Panc1 (cell line): ENCODE data around the gene C16orf74. TPM values are rescaled to one million over a fixed set of nuclear protein-coding genes. Genes with fewer than 3 reads are reported as not detected.

ENCODE experiments used
- ATAC-seq: fragments of 200-7000 bp; cut with Tn5 transposase; 2 replicates; pipeline ENCODE4 v1.9.1; 2020; ENCODE audit warnings: mild to moderate bottlenecking, moderate library complexity
- BruUV-seq: library from RNA; stranded (reverse); fragments of 400-500 nt; replicated peaks from 2 replicates; lab custom pipeline; 2021; lab: Mats Ljungman, UMichigan
- CTCF ChIA-PET: fragments of 300-600 bp; sonication (Branson Sonifier 250); formaldehyde crosslinking; loops from one replicate; lab custom pipeline; 2022; ENCODE audit warnings: antibody characterized with exemption; lab: Charles Lee
- POLR2A ChIA-PET: fragments of 300-600 bp; sonication (Branson Sonifier 250); formaldehyde crosslinking; loops from one replicate; lab custom pipeline; 2022; ENCODE audit warnings: antibody characterized with exemption; lab: Charles Lee
- DNase-seq: peaks from one replicate; pipeline ENCODE4 v3.0.0-alpha.2; 2010; ENCODE audit warnings: low read depth, low spot score
- H3K27ac ChIP-seq: 2 replicates; pipeline ENCODE4 v1.5.1; 2011; ENCODE audit warnings: mild to moderate bottlenecking, low read length, inconsistent platforms
- H3K27me3 ChIP-seq: fragments of 200-500 bp; sonication (Bioruptor generic); 2 replicates; pipeline ENCODE4 v1.6.0; 2014; ENCODE audit warnings: low read length, inconsistent platforms; ENCODE audit not compliant: control insufficient read depth, insufficient read depth
- H3K36me3 ChIP-seq: fragments of 200-500 bp; sonication (Bioruptor generic); 2 replicates; pipeline ENCODE4 v1.5.1; 2014; ENCODE audit warnings: inconsistent platforms, mild to moderate bottlenecking, low read length, moderate library complexity; ENCODE audit not compliant: control insufficient read depth, insufficient read depth
- H3K4me1 ChIP-seq: 2 replicates; pipeline ENCODE4 v1.5.1; 2011; ENCODE audit warnings: inconsistent platforms, mild to moderate bottlenecking, low read length, moderate library complexity; ENCODE audit not compliant: control insufficient read depth, insufficient read depth
- H3K4me3 ChIP-seq, 2 experiments: 2 replicates each; pipeline ENCODE4 v1.5.1; 2011 to 2012; ENCODE audit warnings: low read depth in 2 of 2, low read length in 2 of 2, mild to moderate bottlenecking in 2 of 2, inconsistent platforms in 1 of 2, moderate library complexity in 1 of 2
- H3K9me3 ChIP-seq: fragments of 200-500 bp; sonication (Bioruptor generic); 2 replicates; pipeline ENCODE4 v1.5.1; 2014; ENCODE audit warnings: low read depth, mild to moderate bottlenecking, inconsistent platforms, low read length, moderate library complexity; ENCODE audit not compliant: control insufficient read depth, insufficient read depth
- POLR2AphosphoS5 ChIP-seq: IDR thresholded peaks from 2 replicates; pipeline ENCODE4 v1.6.1; 2012; ENCODE audit warnings: mild to moderate bottlenecking, low read depth, low read length, moderate library complexity
- SIN3A ChIP-seq: IDR thresholded peaks from 2 replicates; pipeline ENCODE4 v1.6.1; 2012; ENCODE audit warnings: low read depth, mild to moderate bottlenecking, low read length, moderate library complexity, borderline replicate concordance; ENCODE audit not compliant: insufficient read depth
- TCF7L2 ChIP-seq: IDR thresholded peaks from 2 replicates; pipeline ENCODE4 v1.6.1; 2011; ENCODE audit warnings: mild to moderate bottlenecking, low read depth, low read length, inconsistent platforms
- in situ Hi-C: cut with HindIII; loops from 2 replicates; pipeline ENCODE4 v1.10.0; 2016; ENCODE audit warnings: low sequenced_read_pairs, low pct_unique_long_range_greater_than_20kb
- intact Hi-C: fragments of 100-400 bp; cut with micrococcal nuclease; formaldehyde crosslinking; loops from one replicate; pipeline ENCODE4 v1.10.0; 2022; ENCODE audit not compliant: unreplicated experiment
- total RNA-seq: library from RNA; stranded (reverse); gene quantifications from one replicate; pipeline ENCODE4 v1.2.1, GENCODE V29; 2021; ENCODE audit not compliant: unreplicated experiment
- TF ChIP-seq, protein P1 (sequence below), 2 experiments: IDR thresholded peaks; 2 replicates each; pipeline ENCODE4 v1.6.1; 2011 to 2012; ENCODE audit warnings: low read depth in 2 of 2, control low read depth in 1 of 2, low read length in 1 of 2, mild to moderate bottlenecking in 1 of 2, moderate library complexity in 1 of 2; ENCODE audit not compliant: insufficient read depth in 1 of 2
- TF ChIP-seq, protein P2 (sequence below): fragments of 450-650 bp; IDR thresholded peaks from 2 replicates; pipeline ENCODE4 v1.5.1; 2017; ENCODE audit warnings: mild to moderate bottlenecking

The C16orf74 gene
- total RNA-seq, 1 experiment from 2014 or later: 1.5 TPM

DNA sequence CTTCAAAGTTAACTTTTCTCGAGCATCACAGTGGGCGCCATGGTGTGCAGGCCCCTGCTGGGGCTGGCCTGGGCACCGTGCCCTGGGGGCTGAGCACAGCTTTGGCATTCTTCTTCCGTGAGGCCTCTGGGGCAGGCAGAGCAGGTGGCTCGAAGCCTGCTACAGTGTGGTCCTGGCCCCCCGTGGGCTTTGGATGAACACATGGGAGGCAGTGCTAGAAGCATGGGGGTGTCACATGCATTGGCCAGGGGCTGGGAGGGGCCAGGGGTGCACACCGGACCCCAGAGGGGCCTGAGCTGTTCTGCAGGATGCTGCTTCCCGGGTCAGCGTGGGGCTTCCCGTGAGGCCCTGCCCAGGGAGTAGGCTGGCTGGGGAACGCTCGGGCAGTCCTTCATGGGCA is 12.1 kb upstream of the C16orf74 start:
- DNase-seq (no peak), ATAC-seq (no peak)
- intact Hi-C loops: no loop called here
- BruUV-seq: no TSS peak
- ChIA-PET POLR2A (no interaction called here), CTCF (interaction anchor here (0.6 kb wide), 1 partner anchor 9 kb away, joined by 4 read pairs; no protein-coding TSS in a partner anchor)
- Histone ChIP-seq H3K4me1 (no peaks in the 10 kb centered on the region), H3K36me3 (no peaks in the 10 kb centered on the region), H3K9me3 (no peaks in the 10 kb centered on the region), H3K27me3 (no peaks in the 10 kb centered on the region), H3K4me3 (no peak overlapping the region), H3K27ac (no peak overlapping the region)
- in situ Hi-C loops: no loop called here
- TF ChIP-seq, protein P1, sequence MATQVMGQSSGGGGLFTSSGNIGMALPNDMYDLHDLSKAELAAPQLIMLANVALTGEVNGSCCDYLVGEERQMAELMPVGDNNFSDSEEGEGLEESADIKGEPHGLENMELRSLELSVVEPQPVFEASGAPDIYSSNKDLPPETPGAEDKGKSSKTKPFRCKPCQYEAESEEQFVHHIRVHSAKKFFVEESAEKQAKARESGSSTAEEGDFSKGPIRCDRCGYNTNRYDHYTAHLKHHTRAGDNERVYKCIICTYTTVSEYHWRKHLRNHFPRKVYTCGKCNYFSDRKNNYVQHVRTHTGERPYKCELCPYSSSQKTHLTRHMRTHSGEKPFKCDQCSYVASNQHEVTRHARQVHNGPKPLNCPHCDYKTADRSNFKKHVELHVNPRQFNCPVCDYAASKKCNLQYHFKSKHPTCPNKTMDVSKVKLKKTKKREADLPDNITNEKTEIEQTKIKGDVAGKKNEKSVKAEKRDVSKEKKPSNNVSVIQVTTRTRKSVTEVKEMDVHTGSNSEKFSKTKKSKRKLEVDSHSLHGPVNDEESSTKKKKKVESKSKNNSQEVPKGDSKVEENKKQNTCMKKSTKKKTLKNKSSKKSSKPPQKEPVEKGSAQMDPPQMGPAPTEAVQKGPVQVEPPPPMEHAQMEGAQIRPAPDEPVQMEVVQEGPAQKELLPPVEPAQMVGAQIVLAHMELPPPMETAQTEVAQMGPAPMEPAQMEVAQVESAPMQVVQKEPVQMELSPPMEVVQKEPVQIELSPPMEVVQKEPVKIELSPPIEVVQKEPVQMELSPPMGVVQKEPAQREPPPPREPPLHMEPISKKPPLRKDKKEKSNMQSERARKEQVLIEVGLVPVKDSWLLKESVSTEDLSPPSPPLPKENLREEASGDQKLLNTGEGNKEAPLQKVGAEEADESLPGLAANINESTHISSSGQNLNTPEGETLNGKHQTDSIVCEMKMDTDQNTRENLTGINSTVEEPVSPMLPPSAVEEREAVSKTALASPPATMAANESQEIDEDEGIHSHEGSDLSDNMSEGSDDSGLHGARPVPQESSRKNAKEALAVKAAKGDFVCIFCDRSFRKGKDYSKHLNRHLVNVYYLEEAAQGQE (IDR thresholded peaks at IDR 0.05; ENCODE audit: insufficient read depth in 1 of 2, low read depth in 2 of 2, low read length in 1 of 2): no peak
- TF ChIP-seq SIN3A (no peak), POLR2AphosphoS5 (no peak), TCF7L2 (no peak)
- TF ChIP-seq, protein P2, sequence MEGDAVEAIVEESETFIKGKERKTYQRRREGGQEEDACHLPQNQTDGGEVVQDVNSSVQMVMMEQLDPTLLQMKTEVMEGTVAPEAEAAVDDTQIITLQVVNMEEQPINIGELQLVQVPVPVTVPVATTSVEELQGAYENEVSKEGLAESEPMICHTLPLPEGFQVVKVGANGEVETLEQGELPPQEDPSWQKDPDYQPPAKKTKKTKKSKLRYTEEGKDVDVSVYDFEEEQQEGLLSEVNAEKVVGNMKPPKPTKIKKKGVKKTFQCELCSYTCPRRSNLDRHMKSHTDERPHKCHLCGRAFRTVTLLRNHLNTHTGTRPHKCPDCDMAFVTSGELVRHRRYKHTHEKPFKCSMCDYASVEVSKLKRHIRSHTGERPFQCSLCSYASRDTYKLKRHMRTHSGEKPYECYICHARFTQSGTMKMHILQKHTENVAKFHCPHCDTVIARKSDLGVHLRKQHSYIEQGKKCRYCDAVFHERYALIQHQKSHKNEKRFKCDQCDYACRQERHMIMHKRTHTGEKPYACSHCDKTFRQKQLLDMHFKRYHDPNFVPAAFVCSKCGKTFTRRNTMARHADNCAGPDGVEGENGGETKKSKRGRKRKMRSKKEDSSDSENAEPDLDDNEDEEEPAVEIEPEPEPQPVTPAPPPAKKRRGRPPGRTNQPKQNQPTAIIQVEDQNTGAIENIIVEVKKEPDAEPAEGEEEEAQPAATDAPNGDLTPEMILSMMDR: no peak

DNA sequence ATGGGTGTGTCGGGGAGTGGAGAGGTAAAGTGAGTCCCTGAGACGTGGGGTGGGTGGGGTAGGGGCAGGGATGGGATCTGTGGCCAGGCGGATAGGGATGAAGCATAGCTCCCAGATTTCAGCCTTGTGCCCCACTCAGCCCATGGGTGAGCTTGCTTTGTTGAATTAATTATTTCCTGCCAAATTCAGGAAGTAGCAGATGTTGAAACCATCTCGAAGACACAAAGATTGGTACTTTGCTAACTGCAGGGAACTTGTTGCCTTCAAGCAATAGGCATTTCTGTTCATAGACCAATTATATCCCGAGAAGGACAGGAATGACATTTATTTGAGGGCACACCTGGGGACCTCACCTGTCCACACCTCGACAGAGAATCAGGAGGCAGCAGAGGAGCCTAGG is 11.0 kb upstream of the C16orf74 start:
- intact Hi-C loops: no loop called here
- TF ChIP-seq, protein P1 (IDR thresholded peaks at IDR 0.05; ENCODE audit: insufficient read depth in 1 of 2, low read depth in 2 of 2, low read length in 1 of 2): no peak
- TF ChIP-seq POLR2AphosphoS5 (no peak), TCF7L2 (no peak), SIN3A (no peak)
- TF ChIP-seq, protein P2: no peak
- POLR2A ChIA-PET: no interaction called here
- no peak for ATAC-seq
- Histone ChIP-seq H3K4me3 (no peak overlapping the region), H3K4me1 (no peaks in the 10 kb centered on the region), H3K27ac (no peak overlapping the region), H3K27me3 (no peaks in the 10 kb centered on the region), H3K36me3 (no peaks in the 10 kb centered on the region), H3K9me3 (no peaks in the 10 kb centered on the region)
- CTCF ChIA-PET: interaction anchor here (0.6 kb wide), 1 partner anchor 89 kb away, joined by 4 read pairs; no protein-coding TSS in a partner anchor
- DNase-seq: no peak
- BruUV-seq: no TSS peak
- in situ Hi-C loops: no loop called here
